HepG2 (cell line): ENCODE measurements around the gene NCKIPSD. TPM values are rescaled to one million over a fixed set of nuclear protein-coding genes. Genes with fewer than 3 reads are reported as not detected.
A peak's percentile ranks its signal among the peaks of the same experiment; 100 is the strongest.

Experiments
- FOXC1 ChIP-seq: sonication (generic); formaldehyde crosslinking; IDR thresholded peaks from 2 replicates; pipeline ENCODE4 v1.8.0; 2022; ENCODE audit warnings: mild to moderate bottlenecking, missing genetic modification reagents, borderline replicate concordance
- GTF3A ChIP-seq: sonication (generic); formaldehyde crosslinking; conservative IDR thresholded peaks from 2 replicates; pipeline ENCODE4 v1.4.0; 2020; ENCODE audit warnings: mild to moderate bottlenecking, missing genetic modification reagents
- HOXA7 ChIP-seq: sonication (generic); formaldehyde crosslinking; IDR thresholded peaks from 2 replicates; pipeline ENCODE4 v1.8.1; 2022; ENCODE audit warnings: mild to moderate bottlenecking, missing genetic modification reagents, moderate library complexity
- KDM2A ChIP-seq: sonication (generic); formaldehyde crosslinking; IDR thresholded peaks from 2 replicates; pipeline ENCODE4 v1.4.0; 2020; ENCODE audit warnings: low read depth, missing genetic modification reagents, borderline replicate concordance
- MEIS2 ChIP-seq: sonication (generic); formaldehyde crosslinking; IDR thresholded peaks from 2 replicates; pipeline ENCODE4 v1.9.0; 2021; ENCODE audit warnings: mild to moderate bottlenecking, missing genetic modification reagents
- PCBP2 ChIP-seq: fragments of 200-400 bp; formaldehyde crosslinking; optimal IDR thresholded peaks from 2 replicates; pipeline ENCODE3; 2018; ENCODE audit warnings: low read length, low read depth; ENCODE audit not compliant: poor library complexity, severe bottlenecking
- POLR2AphosphoS2 ChIP-seq: IDR thresholded peaks from 2 replicates; pipeline ENCODE4 v1.6.1; 2011; ENCODE audit warnings: low read depth, low read length, improper control_type of control experiment
- SRF ChIP-seq: IDR thresholded peaks from 2 replicates; pipeline ENCODE4 v1.6.1; 2011; ENCODE audit warnings: mild to moderate bottlenecking, low read depth, low read length, moderate library complexity
- SUZ12 ChIP-seq: fragments of 150-350 bp; IDR thresholded peaks from 2 replicates; pipeline ENCODE4 v1.6.1; 2014; ENCODE audit warnings: low read depth, low read length
- XRCC5 ChIP-seq: fragments of 200-400 bp; formaldehyde crosslinking; optimal IDR thresholded peaks from 2 replicates; pipeline ENCODE3; 2017; ENCODE audit warnings: mild to moderate bottlenecking, low read length
- ZC3H13 ChIP-seq: sonication (generic); formaldehyde crosslinking; IDR thresholded peaks from 2 replicates; pipeline ENCODE4 v1.8.1; 2023; ENCODE audit warnings: mild to moderate bottlenecking, missing genetic modification reagents, moderate library complexity
- ZSCAN30 ChIP-seq: sonication (generic); formaldehyde crosslinking; IDR thresholded peaks from 2 replicates; pipeline ENCODE4 v1.5.0; 2020; ENCODE audit warnings: mild to moderate bottlenecking, missing genetic modification reagents
- polyA plus RNA-seq, 8 experiments: library from polyadenylated mRNA; depleted of rRNA in 3 of 8; stranded (reverse) in 7 of 8; unstranded in 1 of 8; fragments of >200 nt; fragmentation: Illumina TruSeq in 4 of 8; extraction: Trizol in 4 of 8; gene quantifications; 2 replicates each; pipeline versions ENCODE4 v1.2.1 to v1.2.3, GENCODE V29; 2011 to 2016; ENCODE audit warnings: low read depth in 4 of 8, missing spikeins in 1 of 8, mixed read lengths in 1 of 8; ENCODE audit not compliant: insufficient read depth in 1 of 8
- total RNA-seq, 5 experiments: library from RNA; depleted of rRNA; stranded (reverse); fragments of >200 nt; fragmentation: Illumina TruSeq; extraction: Trizol; gene quantifications; 2 replicates each; pipeline ENCODE4 v1.2.3, GENCODE V29; 2016; ENCODE audit warnings: low read depth in 1 of 5
- TF ChIP-seq, protein P1 (sequence below): sonication (generic); formaldehyde crosslinking; IDR thresholded peaks from 2 replicates; pipeline ENCODE4; 2020; ENCODE audit warnings: missing genetic modification reagents, mild to moderate bottlenecking, borderline replicate concordance
- TF ChIP-seq, protein P2 (sequence below): sonication (generic); formaldehyde crosslinking; IDR thresholded peaks from 2 replicates; pipeline ENCODE4 v1.8.1; 2023; ENCODE audit warnings: mild to moderate bottlenecking, inconsistent platforms, moderate library complexity, missing genetic modification reagents, borderline replicate concordance

Gene NCKIPSD
- total and polyA plus RNA-seq, 2 of the 13 experiments (the other 11 are each of a cell fraction or from before 2014, with no cell fraction given) = 13.5 to 35.2 TPM

DNA sequence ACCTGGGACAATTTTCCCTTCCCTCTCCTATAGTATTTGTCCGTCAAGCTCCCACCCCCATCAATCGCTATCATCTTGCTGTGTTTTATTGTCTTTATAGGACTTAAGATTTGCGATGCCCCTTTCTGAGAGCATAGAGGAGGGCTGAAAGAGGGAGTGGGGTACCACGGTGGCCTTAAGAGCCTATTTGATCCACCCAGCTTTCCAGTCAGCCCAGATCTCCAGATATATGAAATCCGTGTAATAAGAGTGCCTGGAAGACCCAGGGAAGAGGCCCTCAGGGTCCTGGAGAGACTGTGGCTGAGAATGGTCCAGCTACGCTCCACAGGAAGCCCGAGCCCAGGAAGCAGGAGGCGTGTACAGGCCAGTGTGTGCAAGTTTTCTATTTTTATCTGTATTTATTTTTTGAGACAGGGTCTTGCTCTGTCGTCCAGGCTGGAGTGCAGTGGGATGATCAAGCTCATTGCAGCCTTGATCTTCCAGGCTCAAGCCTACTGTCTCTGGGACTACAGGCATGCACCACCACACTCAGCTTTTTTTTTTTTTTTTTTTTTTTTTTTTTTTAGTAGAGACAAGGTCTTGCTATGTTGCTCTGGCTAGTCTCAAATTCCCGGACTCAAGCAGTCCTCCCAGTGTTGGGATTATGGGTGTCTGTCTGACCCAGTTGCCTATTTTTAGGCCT, 964 bp upstream of the NCKIPSD start (continued):
- TF ChIP-seq, protein P1, sequence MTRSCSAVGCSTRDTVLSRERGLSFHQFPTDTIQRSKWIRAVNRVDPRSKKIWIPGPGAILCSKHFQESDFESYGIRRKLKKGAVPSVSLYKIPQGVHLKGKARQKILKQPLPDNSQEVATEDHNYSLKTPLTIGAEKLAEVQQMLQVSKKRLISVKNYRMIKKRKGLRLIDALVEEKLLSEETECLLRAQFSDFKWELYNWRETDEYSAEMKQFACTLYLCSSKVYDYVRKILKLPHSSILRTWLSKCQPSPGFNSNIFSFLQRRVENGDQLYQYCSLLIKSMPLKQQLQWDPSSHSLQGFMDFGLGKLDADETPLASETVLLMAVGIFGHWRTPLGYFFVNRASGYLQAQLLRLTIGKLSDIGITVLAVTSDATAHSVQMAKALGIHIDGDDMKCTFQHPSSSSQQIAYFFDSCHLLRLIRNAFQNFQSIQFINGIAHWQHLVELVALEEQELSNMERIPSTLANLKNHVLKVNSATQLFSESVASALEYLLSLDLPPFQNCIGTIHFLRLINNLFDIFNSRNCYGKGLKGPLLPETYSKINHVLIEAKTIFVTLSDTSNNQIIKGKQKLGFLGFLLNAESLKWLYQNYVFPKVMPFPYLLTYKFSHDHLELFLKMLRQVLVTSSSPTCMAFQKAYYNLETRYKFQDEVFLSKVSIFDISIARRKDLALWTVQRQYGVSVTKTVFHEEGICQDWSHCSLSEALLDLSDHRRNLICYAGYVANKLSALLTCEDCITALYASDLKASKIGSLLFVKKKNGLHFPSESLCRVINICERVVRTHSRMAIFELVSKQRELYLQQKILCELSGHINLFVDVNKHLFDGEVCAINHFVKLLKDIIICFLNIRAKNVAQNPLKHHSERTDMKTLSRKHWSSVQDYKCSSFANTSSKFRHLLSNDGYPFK = no peak
- no peak for TF ChIP-seq FOXC1 (CRISPR knock-in tag)
- no peak for TF ChIP-seq ZSCAN30 (CRISPR knock-in tag)
- TF ChIP-seq HOXA7 = no peak
- 0 out of 2 replicates have a peak, but pooled peaks have one; percentile 13 for TF ChIP-seq ZC3H13 (CRISPR knock-in tag)
- no peak for TF ChIP-seq GTF3A (CRISPR knock-in tag)
- TF ChIP-seq MEIS2 (CRISPR knock-in tag) = no peak
- TF ChIP-seq POLR2AphosphoS2 = no peak
- no peak for TF ChIP-seq SRF
- TF ChIP-seq SUZ12 = no peak
- no peak for TF ChIP-seq PCBP2
- TF ChIP-seq, protein P2, sequence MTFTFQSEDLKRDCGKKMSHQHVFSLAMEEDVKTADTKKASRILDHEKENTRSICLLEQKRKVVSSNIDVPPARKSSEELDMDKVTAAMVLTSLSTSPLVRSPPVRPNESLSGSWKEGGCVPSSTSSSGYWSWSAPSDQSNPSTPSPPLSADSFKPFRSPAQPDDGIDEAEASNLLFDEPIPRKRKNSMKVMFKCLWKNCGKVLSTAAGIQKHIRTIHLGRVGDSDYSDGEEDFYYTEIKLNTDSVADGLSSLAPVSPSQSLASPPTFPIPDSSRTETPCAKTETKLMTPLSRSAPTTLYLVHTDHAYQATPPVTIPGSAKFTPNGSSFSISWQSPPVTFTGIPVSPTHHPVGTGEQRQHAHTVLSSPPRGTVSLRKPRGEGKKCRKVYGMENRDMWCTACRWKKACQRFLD (CRISPR knock-in tag) = no peak
- TF ChIP-seq XRCC5 = no peak
- no peak for TF ChIP-seq KDM2A (CRISPR knock-in tag)
- TF ChIP-seq, all 625 proteins: peak for 3
